Endothelial cell of umbilical vein (primary cell): Measurements from ENCODE around the gene CDKN3. TPM values are rescaled to one million over a fixed set of nuclear protein-coding genes. Genes with fewer than 3 reads are reported as not detected.

Source experiments
- BruUV-seq: library from RNA; stranded (reverse); fragments of 400-500 nt; replicated peaks from 2 replicates; lab custom pipeline; 2021; lab: Mats Ljungman, UMichigan
- CTCF ChIA-PET: fragments of 300-600, 350-600 bp; sonication (Branson Sonifier 250); formaldehyde crosslinking; loops from one replicate; lab custom pipeline; 2021; ENCODE audit warnings: antibody characterized with exemption, inconsistent platforms; lab: Charles Lee
- POLR2A ChIA-PET: fragments of 300-600, 350-600 bp; sonication (Branson Sonifier 250); formaldehyde crosslinking; loops from one replicate; lab custom pipeline; 2021; ENCODE audit warnings: antibody characterized with exemption, inconsistent platforms; lab: Charles Lee
- DNase-seq: peaks from one replicate; pipeline ENCODE4 v3.0.0-alpha.2; 2011; ENCODE audit warnings: low read depth, low spot score
- FAIRE-seq: peaks from 2 replicates; lab custom pipeline; 2011; peaks lifted over from hg19 to GRCh38; lab: Jason Lieb, UNC
- H2AFZ ChIP-seq: 2 replicates; pipeline ENCODE4 v1.6.0; 2012; ENCODE audit warnings: low read depth, low read length, control low read depth, inconsistent platforms
- H3K27ac ChIP-seq: 2 replicates; pipeline ENCODE4 v1.5.1; 2011; ENCODE audit warnings: low read depth, mild to moderate bottlenecking, control low read depth, low read length, moderate library complexity; ENCODE audit not compliant: insufficient read depth
- H3K27me3 ChIP-seq, 2 experiments: 2 replicates each; pipeline versions ENCODE4 v1.6.0 to v1.6.1; 2011; ENCODE audit warnings: low read length in 2 of 2, mixed read lengths in 1 of 2; ENCODE audit not compliant: control insufficient read depth in 2 of 2, insufficient read depth in 2 of 2
- H3K36me3 ChIP-seq, 2 experiments: 2 replicates in 1 of 2; 3 replicates in 1 of 2; pipeline ENCODE4 v1.5.1; 2011; ENCODE audit warnings: low read length in 2 of 2, mild to moderate bottlenecking in 1 of 2, moderate library complexity in 1 of 2; ENCODE audit not compliant: control insufficient read depth in 2 of 2, insufficient read depth in 2 of 2; ENCODE audit errors: extremely low read depth in 1 of 2
- H3K4me1 ChIP-seq: 3 replicates; pipeline ENCODE4 v1.5.1; 2011; ENCODE audit warnings: mild to moderate bottlenecking, low read length; ENCODE audit not compliant: control insufficient read depth, insufficient read depth; ENCODE audit errors: extremely low read depth
- H3K4me2 ChIP-seq: 2 replicates; pipeline ENCODE4 v1.6.1; 2011; ENCODE audit warnings: low read length, control low read depth, mixed read lengths; ENCODE audit not compliant: insufficient read depth
- H3K4me3 ChIP-seq, 3 experiments: fragments of 200-600 bp in 1 of 3; sonication (generic), shearing (Covaris generic) in 1 of 3; replicated peaks in 1 of 3; 2 replicates each; pipeline ENCODE4 v1.5.1; 2011 to 2016; ENCODE audit warnings: control low read depth in 3 of 3, low read length in 3 of 3, mild to moderate bottlenecking in 2 of 3, inconsistent platforms in 1 of 3, low read depth in 1 of 3, moderate library complexity in 1 of 3; ENCODE audit not compliant: insufficient read depth in 1 of 3
- H3K79me2 ChIP-seq: 2 replicates; pipeline ENCODE4 v1.6.0; 2012; ENCODE audit warnings: low read length, inconsistent platforms; ENCODE audit not compliant: control insufficient read depth, insufficient read depth
- H3K9ac ChIP-seq: replicated peaks from 2 replicates; pipeline ENCODE3; 2011; ENCODE audit warnings: low read length, control low read depth; ENCODE audit not compliant: insufficient read depth; ENCODE audit errors: extremely low read depth
- H3K9me1 ChIP-seq: replicated peaks from 3 replicates; pipeline ENCODE4 v1.6.0; 2011; ENCODE audit warnings: mild to moderate bottlenecking, low read length; ENCODE audit not compliant: control insufficient read depth, insufficient read depth; ENCODE audit errors: extremely low read depth
- H3K9me3 ChIP-seq: replicated peaks from 2 replicates; pipeline ENCODE4 v1.5.1; 2012; ENCODE audit warnings: low read length, inconsistent platforms; ENCODE audit not compliant: control insufficient read depth, insufficient read depth
- H4K20me1 ChIP-seq: replicated peaks from 2 replicates; pipeline ENCODE3; 2011; ENCODE audit warnings: mild to moderate bottlenecking, low read length; ENCODE audit not compliant: control insufficient read depth, insufficient read depth; ENCODE audit errors: extremely low read depth
- CTCF ChIP-seq, 2 donors: IDR thresholded peaks; 1 replicate in 1 of 2; 2 replicates in 1 of 2; pipeline ENCODE4 v1.5.1; 2011; ENCODE audit warnings: low read length in 2 of 2, mild to moderate bottlenecking in 2 of 2, moderate library complexity in 2 of 2, control low read depth in 1 of 2, inconsistent platforms in 1 of 2, low read depth in 1 of 2; ENCODE audit not compliant: insufficient read depth in 1 of 2; ENCODE audit errors: extremely low read depth in 1 of 2
- EZH2 ChIP-seq: IDR thresholded peaks from 2 replicates; pipeline ENCODE4 v1.6.1; 2012; ENCODE audit warnings: borderline replicate concordance, low read depth, mild to moderate bottlenecking, moderate library complexity, low read length, inconsistent platforms; ENCODE audit not compliant: severe bottlenecking
- JUN ChIP-seq: IDR thresholded peaks from 2 replicates; pipeline ENCODE4 v1.6.1; 2011; ENCODE audit warnings: borderline replicate concordance, low read depth; ENCODE audit not compliant: insufficient read length, insufficient read depth
- MAX ChIP-seq: IDR thresholded peaks from 2 replicates; pipeline ENCODE4 v1.6.1; 2011; ENCODE audit not compliant: insufficient read depth, insufficient read length
- POLR2A ChIP-seq: IDR thresholded peaks from 2 replicates; pipeline ENCODE4 v1.6.1; 2012; ENCODE audit warnings: low read depth, mild to moderate bottlenecking, control low read depth, low read length
- POLR2AphosphoS5 ChIP-seq: IDR thresholded peaks from 2 replicates; pipeline ENCODE4 v1.6.1; 2012; ENCODE audit warnings: low read depth, mild to moderate bottlenecking, control low read depth, low read length, moderate library complexity; ENCODE audit not compliant: insufficient read depth
- dilution Hi-C: fragments of 300-500 bp; cut with MboI; formaldehyde crosslinking; loops from one replicate; pipeline ENCODE4 v1.15.0; 2019; ENCODE audit warnings: low sequenced_read_pairs; ENCODE audit not compliant: extremely low pct_ligation_motif_present
- intact Hi-C: fragments of 100-400 bp; cut with micrococcal nuclease; formaldehyde crosslinking; loops from one replicate; pipeline ENCODE4 v1.10.0; 2022
- polyA plus RNA-seq, 4 experiments: library from polyadenylated mRNA; depleted of rRNA in 3 of 4; stranded (reverse) in 3 of 4; unstranded in 1 of 4; fragments of >200 nt; gene quantifications; 2 replicates each; pipeline versions ENCODE4 v1.2.1 to v1.2.3, GENCODE V29; 2011 to 2012; ENCODE audit warnings: missing spikeins in 1 of 4
- total RNA-seq: library from RNA; stranded (reverse); gene quantifications from 2 replicates; pipeline ENCODE4 v1.2.3, GENCODE V29; 2021

Gene CDKN3
- total and polyA plus RNA-seq, 2 donors (not counting 3 experiments of a cell fraction or from before 2014, with no cell fraction given), result 36.6 to 52.0 TPM

- no peak overlapping the region for H2AFZ ChIP-seq
- H3K4me1 ChIP-seq, result peaks cover 23% of the 10 kb centered on the region
- H3K4me2 ChIP-seq, result no peak overlapping the region
- H3K36me3 ChIP-seq, result no peaks in the 10 kb centered on the region
- H3K4me3 ChIP-seq, result no peak overlapping the region
- ChIA-PET CTCF (interaction anchor here (0.6 kb wide), 1 partner anchor 51 kb away, joined by 3 read pairs; no protein-coding TSS in a partner anchor), POLR2A (no interaction called here)
- intact Hi-C loops (loop anchor here (5.0 kb wide), 1 partner anchor 138 kb away; the partner anchor contains the start of gene CGRRF1), dilution Hi-C loops (no loop called here)
- TF ChIP-seq POLR2AphosphoS5, result no peak
- TF ChIP-seq POLR2A, result no peak
- TF ChIP-seq MAX, result no peak
- no peaks in the 10 kb centered on the region for H3K9me3 ChIP-seq
- FAIRE-seq (no peak), DNase-seq (no peak)
- H3K9me1 ChIP-seq, result no peaks in the 10 kb centered on the region
- H3K27me3 ChIP-seq, result peaks cover under 1 to 2% of the 10 kb centered on the region in 2 experiments
- no TSS peak for BruUV-seq
- no peaks in the 10 kb centered on the region for H3K79me2 ChIP-seq
- no peaks in the 10 kb centered on the region for H4K20me1 ChIP-seq
- no peak overlapping the region for H3K27ac ChIP-seq
- H3K9ac ChIP-seq, result no peak overlapping the region
These were observed 27.5 kb upstream of the CDKN3 start for GRCh38 chr14:54369343-54369742.

DNA sequence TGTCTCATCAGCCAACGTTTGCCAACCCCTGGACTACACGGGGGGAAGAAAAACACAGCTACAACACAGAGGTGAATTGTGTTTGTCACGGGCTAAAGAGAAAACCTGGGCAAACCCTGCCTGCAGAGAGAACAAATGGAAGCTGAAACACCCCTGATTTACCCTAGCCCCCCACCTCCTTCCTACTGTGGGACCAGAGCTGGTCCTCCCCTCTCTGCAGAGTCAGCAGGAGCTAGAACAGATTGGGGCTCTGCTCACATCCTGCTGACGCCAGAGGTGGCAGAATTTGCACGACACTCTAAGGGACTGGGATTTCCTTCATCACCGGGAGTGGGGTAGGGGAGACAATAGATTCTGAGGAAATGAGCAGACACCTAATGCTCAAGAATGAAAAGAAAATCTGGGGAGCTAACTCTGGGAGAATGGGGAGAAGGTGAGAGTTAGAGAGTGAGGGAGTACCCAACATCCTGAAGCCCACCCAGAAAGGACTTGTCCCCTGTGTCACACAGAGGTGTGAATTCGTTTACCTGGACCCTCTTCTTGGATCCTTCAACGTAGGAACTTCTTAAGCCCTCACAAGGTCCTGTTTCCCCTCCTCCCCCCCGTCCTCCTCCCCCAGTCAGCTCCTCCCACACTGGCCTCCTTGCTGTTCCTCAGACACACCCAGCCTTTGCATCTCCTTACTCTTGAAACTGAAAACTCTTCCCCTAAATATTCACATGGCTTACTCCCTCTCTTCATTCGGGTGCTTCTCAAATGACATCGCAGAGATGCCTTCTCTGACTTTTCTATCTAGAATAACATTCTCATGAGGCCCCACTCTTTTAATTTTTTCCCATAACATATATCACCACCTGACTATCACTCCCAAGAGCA is 26.2 kb upstream of the CDKN3 start:
- Histone ChIP-seq H3K79me2 (no peaks in the 10 kb centered on the region), H3K27me3 (peaks cover 3 to 4% of the 10 kb centered on the region in 2 experiments), H3K4me1 (peaks cover 11% of the 10 kb centered on the region), H3K4me2 (no peak overlapping the region), H4K20me1 (no peaks in the 10 kb centered on the region), H3K9me1 (no peaks in the 10 kb centered on the region), H2AFZ (no peak overlapping the region), H3K36me3 (no peaks in the 10 kb centered on the region), H3K4me3 (no peak overlapping the region), H3K9ac (no peak overlapping the region), H3K9me3 (no peaks in the 10 kb centered on the region), H3K27ac (no peak overlapping the region)
- DNase-seq (no peak), FAIRE-seq (no peak)
- ChIA-PET POLR2A (no interaction called here), CTCF (interaction anchor here (0.7 to 1.4 kb wide), 4 partner anchors 10 to 50 kb away, joined by 3 to 4 read pairs (median 4); partner anchors contain the start of gene CDKN3)
- dilution Hi-C loops, result no loop called here
- intact Hi-C loops, result no loop called here
- TF ChIP-seq MAX (no peak), JUN (no peak), EZH2 (no peak), POLR2A (no peak), CTCF (IDR thresholded peaks at IDR 0.05; ENCODE audit: extremely low read depth in 1 of 2, insufficient read depth in 1 of 2, low read depth in 1 of 2, low read length in 2 of 2) (no peak)
- BruUV-seq, result no TSS peak
